ENCODE data around the gene NKIRAS1. TPM values are rescaled to one million over a fixed set of nuclear protein-coding genes. Genes with fewer than 3 reads are reported as not detected.
"Not testable (repeated sequence)": the region's sequence is repeated elsewhere in the genome, so short reads cannot be mapped to it uniquely, and the experiment has no call there.

The NKIRAS1 gene
- total and polyA plus RNA-seq, 4 donors = 23.4 to 53.4 (median 45.8) TPM

- Histone ChIP-seq H3K4me1 (ENCODE audit: control insufficient read depth, insufficient read depth, low read length) (peaks cover 7% of the 10 kb centered on the region), H3K9me3 (ENCODE audit: control insufficient read depth, insufficient read depth, low read length) (no peaks in the 10 kb centered on the region), H3K4me3 (ENCODE audit: low read depth, low read length) (no peak overlapping the region), H3K27ac (ENCODE audit: low read depth, low read length) (no peak overlapping the region), H3K27me3 (ENCODE audit: control insufficient read depth, insufficient read depth, low read length) (no peaks in the 10 kb centered on the region), H3K36me3 (ENCODE audit: control insufficient read depth, insufficient read depth, low read length) (peaks cover 8% of the 10 kb centered on the region)
- 67% methylated on average over 1 of the region's 4 CpGs for WGBS (ENCODE audit: insufficient coverage)
- no peak for DNase-seq (ENCODE audit: low read depth in 4 of 6, low spot score in 6 of 6)
Measured at GRCh38 chr3:23880703-23881339, 36.0 kb downstream of the NKIRAS1 start.

- Histone ChIP-seq H3K4me3 (ENCODE audit: low read depth, low read length) (no peak overlapping the region), H3K9me3 (ENCODE audit: control insufficient read depth, insufficient read depth, low read length) (no peaks in the 10 kb centered on the region), H3K36me3 (ENCODE audit: control insufficient read depth, insufficient read depth, low read length) (peaks cover 8% of the 10 kb centered on the region), H3K4me1 (ENCODE audit: control insufficient read depth, insufficient read depth, low read length) (peaks cover 8% of the 10 kb centered on the region), H3K27me3 (ENCODE audit: control insufficient read depth, insufficient read depth, low read length) (no peaks in the 10 kb centered on the region), H3K27ac (ENCODE audit: low read depth, low read length) (no peak overlapping the region)
- no peak for DNase-seq (ENCODE audit: low read depth in 4 of 6, low spot score in 6 of 6)
- 100% methylated on average over 6 of the region's 8 CpGs for WGBS (ENCODE audit: insufficient coverage)
Measured at GRCh38 chr3:23879485-23879884, 37.3 kb downstream of the NKIRAS1 start.

GRCh38 chr3:23877329-23877980 is 39.3 kb downstream of the NKIRAS1 start:
- H3K4me1 ChIP-seq (ENCODE audit: control insufficient read depth, insufficient read depth, low read length) = peaks cover 8% of the 10 kb centered on the region
- H3K36me3 ChIP-seq (ENCODE audit: control insufficient read depth, insufficient read depth, low read length) = peaks cover 3% of the 10 kb centered on the region
- DNase-seq (ENCODE audit: low read depth in 4 of 6, low spot score in 6 of 6) = peak in 5 of 6 donors; percentile 24 to 76 (median 35)
- 50% methylated on average over 2 of the region's 5 CpGs for WGBS (ENCODE audit: insufficient coverage)
- H3K4me3 ChIP-seq (ENCODE audit: low read depth, low read length) = no peak overlapping the region
- H3K27ac ChIP-seq (ENCODE audit: low read depth, low read length) = no peak overlapping the region
- no peaks in the 10 kb centered on the region for H3K9me3 ChIP-seq (ENCODE audit: control insufficient read depth, insufficient read depth, low read length)
- H3K27me3 ChIP-seq (ENCODE audit: control insufficient read depth, insufficient read depth, low read length) = no peaks in the 10 kb centered on the region

GRCh38 chr3:23876923-23877322 is 39.9 kb downstream of the NKIRAS1 start:
- Histone ChIP-seq H3K4me3 (ENCODE audit: low read depth, low read length) (no peak overlapping the region), H3K36me3 (ENCODE audit: control insufficient read depth, insufficient read depth, low read length) (no peaks in the 10 kb centered on the region), H3K9me3 (ENCODE audit: control insufficient read depth, insufficient read depth, low read length) (no peaks in the 10 kb centered on the region), H3K4me1 (ENCODE audit: control insufficient read depth, insufficient read depth, low read length) (peaks cover 8% of the 10 kb centered on the region), H3K27me3 (ENCODE audit: control insufficient read depth, insufficient read depth, low read length) (no peaks in the 10 kb centered on the region), H3K27ac (ENCODE audit: low read depth, low read length) (no peak overlapping the region)
- DNase-seq (ENCODE audit: low read depth in 4 of 6, low spot score in 6 of 6) = no peak
- no CpG with 5 or more reads among the region's 2 CpGs for WGBS (ENCODE audit: insufficient coverage)

GRCh38 chr3:23875113-23875725 is 41.6 kb downstream of the NKIRAS1 start:
- no peak overlapping the region for H3K4me3 ChIP-seq (ENCODE audit: low read depth, low read length)
- H3K9me3 ChIP-seq (ENCODE audit: control insufficient read depth, insufficient read depth, low read length) = no peaks in the 10 kb centered on the region
- DNase-seq (ENCODE audit: low read depth in 4 of 6, low spot score in 6 of 6) = no peak
- no peaks in the 10 kb centered on the region for H3K27me3 ChIP-seq (ENCODE audit: control insufficient read depth, insufficient read depth, low read length)
- WGBS (ENCODE audit: insufficient coverage) = no CpG with 5 or more reads among the region's 4 CpGs
- H3K36me3 ChIP-seq (ENCODE audit: control insufficient read depth, insufficient read depth, low read length) = no peaks in the 10 kb centered on the region
- peaks cover 8% of the 10 kb centered on the region for H3K4me1 ChIP-seq (ENCODE audit: control insufficient read depth, insufficient read depth, low read length)
- H3K27ac ChIP-seq (ENCODE audit: low read depth, low read length) = no peak overlapping the region

- no peak for DNase-seq (ENCODE audit: low read depth in 4 of 6, low spot score in 6 of 6)
Measured at GRCh38 chr3:23874359-23875112, 42.3 kb downstream of the NKIRAS1 start.

GRCh38 chr3:23873941-23874340 is 42.8 kb downstream of the NKIRAS1 start:
- H3K4me1 ChIP-seq (ENCODE audit: control insufficient read depth, insufficient read depth, low read length) = peaks cover 8% of the 10 kb centered on the region
- no peak for DNase-seq (ENCODE audit: low read depth in 4 of 6, low spot score in 6 of 6)
- H3K36me3 ChIP-seq (ENCODE audit: control insufficient read depth, insufficient read depth, low read length) = no peaks in the 10 kb centered on the region
- no peaks in the 10 kb centered on the region for H3K9me3 ChIP-seq (ENCODE audit: control insufficient read depth, insufficient read depth, low read length)
- H3K27me3 ChIP-seq (ENCODE audit: control insufficient read depth, insufficient read depth, low read length) = no peaks in the 10 kb centered on the region
- no peak overlapping the region for H3K27ac ChIP-seq (ENCODE audit: low read depth, low read length)
- H3K4me3 ChIP-seq (ENCODE audit: low read depth, low read length) = no peak overlapping the region
- no CpG with 5 or more reads among the region's 2 CpGs for WGBS (ENCODE audit: insufficient coverage)

More at GRCh38 chr3:23874359-23875112, 42.3 kb downstream of the NKIRAS1 start:
- Histone ChIP-seq H3K4me3 (ENCODE audit: low read depth, low read length) (no peak overlapping the region), H3K4me1 (ENCODE audit: control insufficient read depth, insufficient read depth, low read length) (peaks cover 8% of the 10 kb centered on the region), H3K9me3 (ENCODE audit: control insufficient read depth, insufficient read depth, low read length) (no peaks in the 10 kb centered on the region), H3K27ac (ENCODE audit: low read depth, low read length) (no peak overlapping the region), H3K27me3 (ENCODE audit: control insufficient read depth, insufficient read depth, low read length) (no peaks in the 10 kb centered on the region), H3K36me3 (ENCODE audit: control insufficient read depth, insufficient read depth, low read length) (no peaks in the 10 kb centered on the region)
- 0% methylated on average over 1 of the region's 6 CpGs for WGBS (ENCODE audit: insufficient coverage)

- Histone ChIP-seq H3K4me3 (ENCODE audit: low read depth, low read length) (no peak overlapping the region), H3K27me3 (ENCODE audit: control insufficient read depth, insufficient read depth, low read length) (no peaks in the 10 kb centered on the region), H3K27ac (ENCODE audit: low read depth, low read length) (no peak overlapping the region), H3K9me3 (ENCODE audit: control insufficient read depth, insufficient read depth, low read length) (no peaks in the 10 kb centered on the region), H3K4me1 (ENCODE audit: control insufficient read depth, insufficient read depth, low read length) (peaks cover 8% of the 10 kb centered on the region), H3K36me3 (ENCODE audit: control insufficient read depth, insufficient read depth, low read length) (no peaks in the 10 kb centered on the region)
- WGBS (ENCODE audit: insufficient coverage) = no CpG with 5 or more reads among the region's 3 CpGs
- DNase-seq (ENCODE audit: low read depth in 4 of 6, low spot score in 6 of 6) = no peak
Measured at GRCh38 chr3:23872330-23872729, 44.5 kb downstream of the NKIRAS1 start.

- not testable (repeated sequence) for H3K27ac ChIP-seq (ENCODE audit: low read depth, low read length); H3K4me3 ChIP-seq (ENCODE audit: low read depth, low read length); DNase-seq (ENCODE audit: low read depth in 4 of 6, low spot score in 6 of 6); H3K27me3 ChIP-seq (ENCODE audit: control insufficient read depth, insufficient read depth, low read length); H3K9me3 ChIP-seq (ENCODE audit: control insufficient read depth, insufficient read depth, low read length); H3K36me3 ChIP-seq (ENCODE audit: control insufficient read depth, insufficient read depth, low read length); H3K4me1 ChIP-seq (ENCODE audit: control insufficient read depth, insufficient read depth, low read length)
- WGBS (ENCODE audit: insufficient coverage) = 96% methylated on average over 13 of the region's 34 CpGs
Measured at GRCh38 chr3:23871361-23871760, 45.4 kb downstream of the NKIRAS1 start.
